Measurements from ENCODE around the gene GRIPAP1. TPM values are rescaled to one million over a fixed set of nuclear protein-coding genes. Genes with fewer than 3 reads are reported as not detected.

GRIPAP1 gene
- polyA plus RNA-seq, 3 donors = 3.8 to 103 (median 10.7) TPM

DNA sequence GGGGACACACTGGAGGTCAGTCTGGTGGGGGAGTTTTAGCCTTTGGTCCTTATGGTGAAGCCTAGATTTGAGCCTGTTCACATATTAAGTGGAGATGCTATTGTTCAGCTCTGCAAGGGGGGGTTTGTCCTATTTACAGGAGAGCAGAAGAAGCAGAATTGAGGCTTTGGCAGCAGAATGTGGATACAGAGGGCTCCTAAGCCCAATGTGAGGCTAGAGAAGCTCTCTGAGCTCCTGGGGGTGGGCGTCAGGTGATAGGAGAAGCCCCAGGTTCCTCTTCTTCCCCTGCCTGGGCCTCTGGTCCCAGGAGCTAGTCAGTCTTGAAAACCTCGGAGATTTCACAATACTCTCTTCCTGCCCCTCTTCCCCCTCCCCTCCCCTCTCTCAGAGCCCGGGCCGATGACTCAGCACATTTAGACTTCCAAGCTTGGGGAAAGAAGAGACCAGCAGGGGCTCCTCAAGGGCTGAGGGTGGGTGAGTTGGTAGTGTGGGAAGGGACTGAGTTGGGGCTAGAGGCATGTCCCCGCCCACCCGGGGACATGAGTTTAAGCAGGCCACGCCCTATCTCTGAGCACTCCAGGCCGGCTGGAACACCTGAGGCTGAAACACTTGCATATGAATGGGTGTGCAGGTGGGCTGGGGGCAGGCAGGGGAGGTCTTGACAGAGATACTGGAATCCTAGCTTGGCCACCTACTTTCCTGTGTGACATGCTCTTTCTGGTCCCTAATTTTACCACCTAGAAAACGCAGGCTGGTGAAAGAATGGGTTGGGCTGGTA, 37.7 kb upstream of the GRIPAP1 start:
- peaks cover 59% of the 10 kb centered on the region for H3K79me2 ChIP-seq (ENCODE audit: insufficient read depth, low read length)
- H3K27me3 ChIP-seq (ENCODE audit: control insufficient read depth in 2 of 2, insufficient read depth in 2 of 2, low read length in 2 of 2) = no peaks in the 10 kb centered on the region
- peak overlapping the region; percentile 61 to 73 for H3K4me3 Mint-ChIP-seq
- peak overlapping the region; percentile 88 to 96 (median 91) for H3K27ac Mint-ChIP-seq
- peak overlapping the region; percentile 80 for H3K4me2 ChIP-seq (replicated peaks; ENCODE audit: extremely low read depth, low read length, poor library complexity, severe bottlenecking)
- peak; percentile 83 to 92 (median 88) for DNase-seq
- H3K4me1 Mint-ChIP-seq = peaks cover 45% of the 10 kb centered on the region
- peaks cover 0 to 6% (median 0%) of the 10 kb centered on the region in 3 donors for H3K27me3 Mint-ChIP-seq (ENCODE audit: low read depth in 3 of 3)
- H3K27ac ChIP-seq (ENCODE audit: low read depth in 1 of 2, low read length in 2 of 2) = peak overlapping the region; percentile 51 to 88
- peak overlapping the region in 1 of 3 experiments; percentile 91 for H3K4me3 ChIP-seq (replicated peaks in 1 of 3; ENCODE audit: low read depth in 2 of 3, low read length in 3 of 3)
- H3K4me1 ChIP-seq (ENCODE audit: control insufficient read depth in 1 of 2, insufficient read depth in 2 of 2, low read length in 2 of 2) = peaks cover 32 to 34% of the 10 kb centered on the region in 2 donors
- peaks cover 27 to 44% of the 10 kb centered on the region in 2 donors for H3K36me3 Mint-ChIP-seq
- no peak overlapping the region for H2AFZ ChIP-seq (ENCODE audit: insufficient read depth, low read depth, low read length, poor library complexity, severe bottlenecking)
- H3K9ac ChIP-seq (ENCODE audit: insufficient read depth, low read length, poor library complexity, severe bottlenecking) = peak overlapping the region; percentile 11
- peaks cover 19% of the 10 kb centered on the region for H4K20me1 ChIP-seq (ENCODE audit: insufficient read depth, low read length)
- peaks cover 28 to 36% of the 10 kb centered on the region in 2 donors for H3K36me3 ChIP-seq (replicated peaks in 1 of 2; ENCODE audit: control insufficient read depth in 1 of 2, insufficient read depth in 2 of 2, low read length in 2 of 2)
- peaks cover 0 to 16% (median 3%) of the 10 kb centered on the region in 7 donors for H3K9me3 Mint-ChIP-seq
- no peak for TF ChIP-seq CTCF (IDR thresholded peaks at IDR 0.05)
- intact Hi-C loops (cut with micrococcal nuclease) = loop anchor here (5.0 to 10.0 kb wide), 5 partner anchors 37 to 145 kb away; partner anchors contain the start of genes GRIPAP1 (in 2 of the 2), OTUD5 (in 1 of the 2), PIM2 (in 1 of the 2) and PQBP1 (in 1 of the 2)
- no peaks in the 10 kb centered on the region for H3K9me3 ChIP-seq (replicated peaks in 1 of 2; ENCODE audit: control insufficient read depth in 1 of 2, insufficient read depth in 1 of 2, low read length in 2 of 2)
- no CpG with 5 or more reads among the region's 9 CpGs for WGBS (ENCODE audit: insufficient coverage)

DNA sequence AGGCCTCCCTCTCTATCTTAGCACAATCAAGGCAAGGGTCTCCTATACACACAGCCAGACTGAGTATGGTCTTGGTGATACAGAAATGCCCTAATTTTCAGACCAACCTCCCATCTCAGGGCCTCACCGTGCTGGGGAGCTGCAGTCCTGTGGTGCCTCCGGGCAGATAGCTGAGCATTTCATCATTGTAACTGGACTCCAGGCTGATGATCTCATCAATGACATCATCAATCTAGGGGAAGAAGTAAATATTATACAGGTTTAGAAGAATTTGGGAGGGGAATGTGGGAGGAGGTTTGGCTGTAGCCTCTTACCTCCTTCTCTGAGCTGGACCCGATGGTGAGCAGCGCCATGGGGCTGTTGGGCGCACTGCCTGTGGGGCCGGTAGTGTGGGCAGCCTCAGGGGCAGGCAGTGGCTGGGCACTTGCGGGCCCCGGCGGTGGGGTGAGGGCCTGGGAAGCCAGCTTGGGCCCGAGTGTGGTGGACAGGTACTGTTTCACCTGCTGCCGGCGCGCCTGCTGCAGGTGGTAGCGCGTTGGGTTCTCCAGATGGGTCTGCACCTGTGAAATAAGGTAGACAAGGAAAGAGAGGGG, 35.9 kb upstream of the GRIPAP1 start:
- WGBS (ENCODE audit: insufficient coverage) = no CpG with 5 or more reads among the region's 15 CpGs

More for the DNA sequence above, 35.9 kb upstream of the GRIPAP1 start:
- Mint-ChIP-seq H3K9me3 (peaks cover 0 to 7% (median 2%) of the 10 kb centered on the region in 7 donors), H3K4me3 (no peak overlapping the region), H3K27me3 (ENCODE audit: low read depth in 3 of 3) (peaks cover 0 to 7% (median 0%) of the 10 kb centered on the region in 3 donors), H3K27ac (peak overlapping the region in 5 of 7 donors; percentile 3 to 88 (median 32)), H3K4me1 (peaks cover 56% of the 10 kb centered on the region), H3K36me3 (peaks cover 43 to 60% of the 10 kb centered on the region in 2 donors)
- no peaks in the 10 kb centered on the region for H3K9me3 ChIP-seq (replicated peaks in 1 of 2; ENCODE audit: control insufficient read depth in 1 of 2, insufficient read depth in 1 of 2, low read length in 2 of 2)
- H2AFZ ChIP-seq (ENCODE audit: insufficient read depth, low read depth, low read length, poor library complexity, severe bottlenecking) = no peak overlapping the region
- TF ChIP-seq CTCF (IDR thresholded peaks at IDR 0.05) = no peak
- H3K4me1 ChIP-seq (ENCODE audit: control insufficient read depth in 1 of 2, insufficient read depth in 2 of 2, low read length in 2 of 2) = peaks cover 43 to 50% of the 10 kb centered on the region in 2 donors
- peaks cover 43 to 47% of the 10 kb centered on the region in 2 donors for H3K36me3 ChIP-seq (replicated peaks in 1 of 2; ENCODE audit: control insufficient read depth in 1 of 2, insufficient read depth in 2 of 2, low read length in 2 of 2)
- no peak overlapping the region for H3K4me2 ChIP-seq (replicated peaks; ENCODE audit: extremely low read depth, low read length, poor library complexity, severe bottlenecking)
- peaks cover 57% of the 10 kb centered on the region for H3K79me2 ChIP-seq (ENCODE audit: insufficient read depth, low read length)
- H3K4me3 ChIP-seq (replicated peaks in 1 of 3; ENCODE audit: low read depth in 2 of 3, low read length in 3 of 3) = no peak overlapping the region
- intact Hi-C loops (cut with micrococcal nuclease) = loop anchor here in 1 of 2 donors (10.0 kb wide), 1 partner anchor 73 kb away; no protein-coding TSS in a partner anchor
- H3K9ac ChIP-seq (ENCODE audit: insufficient read depth, low read length, poor library complexity, severe bottlenecking) = no peak overlapping the region
- no peaks in the 10 kb centered on the region for H3K27me3 ChIP-seq (ENCODE audit: control insufficient read depth in 2 of 2, insufficient read depth in 2 of 2, low read length in 2 of 2)
- DNase-seq = peak in 1 of 3 donors; percentile 18
- H4K20me1 ChIP-seq (ENCODE audit: insufficient read depth, low read length) = peaks cover 19% of the 10 kb centered on the region
- H3K27ac ChIP-seq (ENCODE audit: low read depth in 1 of 2, low read length in 2 of 2) = peak overlapping the region in 1 of 2 donors; percentile 88
